ENCODE measurements around the gene ITGA5. TPM values are rescaled to one million over a fixed set of nuclear protein-coding genes. Genes with fewer than 3 reads are reported as not detected.

ITGA5 gene
- total and polyA plus RNA-seq, 2 of the 13 experiments (the other 11 are each of a cell fraction or from before 2014, with no cell fraction given), result 0.20 to 0.40 TPM

- TF ChIP-seq BCLAF1 (IDR thresholded peaks at IDR 0.05) (no peak), EP300 (IDR thresholded peaks at IDR 0.05; ENCODE audit: low read depth in 2 of 2, low read length in 2 of 2) (no peak), EP300 (CRISPR knock-in tag; IDR thresholded peaks at IDR 0.05; ENCODE audit: borderline replicate concordance) (no peak), NR2F6 (IDR thresholded peaks at IDR 0.05) (peak; percentile 64), NR2F6 (CRISPR knock-in tag; IDR thresholded peaks at IDR 0.05) (peak; percentile 76; the same call in 1 of the 2 replicates), ZNF616 (CRISPR knock-in tag; IDR thresholded peaks at IDR 0.05; ENCODE audit: low read depth) (no peak), ZNF234 (CRISPR knock-in tag; conservative IDR thresholded peaks at IDR 0.05) (no peak), HDAC6 (IDR thresholded peaks at IDR 0.05; ENCODE audit: low read depth, low read length) (no peak), HBP1 (CRISPR knock-in tag; IDR thresholded peaks at IDR 0.05; ENCODE audit: low read depth) (no peak), NCOA2 (CRISPR knock-in tag; IDR thresholded peaks at IDR 0.05) (no peak), CREB1 (IDR thresholded peaks at IDR 0.05) (peak; percentile 14; the same call in 1 of the 2 replicates), CREB1 (CRISPR knock-in tag; IDR thresholded peaks at IDR 0.05) (no peak), MBNL3 (CRISPR knock-in tag; conservative IDR thresholded peaks at IDR 0.05) (no peak), HINFP (CRISPR knock-in tag; IDR thresholded peaks at IDR 0.05; ENCODE audit: low read depth) (peak; percentile 47; the same call in 1 of the 2 replicates), POLR2A (IDR thresholded peaks at IDR 0.05; ENCODE audit: insufficient read depth in 1 of 2, low read depth in 2 of 2, low read length in 2 of 2) (no peak), SSRP1 (CRISPR knock-in tag; IDR thresholded peaks at IDR 0.05) (no peak), FOXC1 (CRISPR knock-in tag; IDR thresholded peaks at IDR 0.05; ENCODE audit: borderline replicate concordance) (no peak), ZNF414 (CRISPR knock-in tag; IDR thresholded peaks at IDR 0.05) (no peak), ZNF225 (CRISPR knock-in tag; IDR thresholded peaks at IDR 0.05) (no peak), PHB2 (IDR thresholded peaks at IDR 0.05; ENCODE audit: partially characterized antibody) (no peak), MAFF (IDR thresholded peaks at IDR 0.05; ENCODE audit: low read depth, low read length) (no peak), ZSCAN9 (CRISPR knock-in tag; IDR thresholded peaks at IDR 0.05; ENCODE audit: borderline replicate concordance) (no peak), KAT2B (IDR thresholded peaks at IDR 0.05; ENCODE audit: borderline replicate concordance, low read depth, low read length) (no peak)
- TF ChIP-seq, protein P1, sequence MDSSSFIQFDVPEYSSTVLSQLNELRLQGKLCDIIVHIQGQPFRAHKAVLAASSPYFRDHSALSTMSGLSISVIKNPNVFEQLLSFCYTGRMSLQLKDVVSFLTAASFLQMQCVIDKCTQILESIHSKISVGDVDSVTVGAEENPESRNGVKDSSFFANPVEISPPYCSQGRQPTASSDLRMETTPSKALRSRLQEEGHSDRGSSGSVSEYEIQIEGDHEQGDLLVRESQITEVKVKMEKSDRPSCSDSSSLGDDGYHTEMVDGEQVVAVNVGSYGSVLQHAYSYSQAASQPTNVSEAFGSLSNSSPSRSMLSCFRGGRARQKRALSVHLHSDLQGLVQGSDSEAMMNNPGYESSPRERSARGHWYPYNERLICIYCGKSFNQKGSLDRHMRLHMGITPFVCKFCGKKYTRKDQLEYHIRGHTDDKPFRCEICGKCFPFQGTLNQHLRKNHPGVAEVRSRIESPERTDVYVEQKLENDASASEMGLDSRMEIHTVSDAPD (CRISPR knock-in tag; IDR thresholded peaks at IDR 0.05), result no peak
These were observed 58.2 kb downstream of the ITGA5 start (continued) for GRCh38 chr12:54360717-54361456.
